Panc1 (cell line): Measurements from ENCODE around the gene OOSP3. TPM values are rescaled to one million over a fixed set of nuclear protein-coding genes. Genes with fewer than 3 reads are reported as not detected.

Experiments
- ATAC-seq: fragments of 200-7000 bp; cut with Tn5 transposase; 2 replicates; pipeline ENCODE4 v1.9.1; 2020; ENCODE audit warnings: mild to moderate bottlenecking, moderate library complexity
- Bru-seq: library from RNA; stranded (reverse); fragments of 400-500 nt; gene quantifications from one replicate; lab custom pipeline; 2021; lab: Mats Ljungman, UMichigan
- BruChase-seq, 2 experiments: library from RNA; stranded (reverse); fragments of 400-500 nt; gene quantifications; one replicate each; lab custom pipeline; 2021; lab: Mats Ljungman, UMichigan
- BruUV-seq: library from RNA; stranded (reverse); fragments of 400-500 nt; replicated peaks from 2 replicates; lab custom pipeline; 2021; lab: Mats Ljungman, UMichigan
- CTCF ChIA-PET: fragments of 300-600 bp; sonication (Branson Sonifier 250); formaldehyde crosslinking; loops from one replicate; lab custom pipeline; 2022; ENCODE audit warnings: antibody characterized with exemption; lab: Charles Lee
- POLR2A ChIA-PET: fragments of 300-600 bp; sonication (Branson Sonifier 250); formaldehyde crosslinking; loops from one replicate; lab custom pipeline; 2022; ENCODE audit warnings: antibody characterized with exemption; lab: Charles Lee
- DNase-seq: peaks from one replicate; pipeline ENCODE4 v3.0.0-alpha.2; 2010; ENCODE audit warnings: low read depth, low spot score
- H3K27ac ChIP-seq: 2 replicates; pipeline ENCODE4 v1.5.1; 2011; ENCODE audit warnings: mild to moderate bottlenecking, low read length, inconsistent platforms
- H3K27me3 ChIP-seq: fragments of 200-500 bp; sonication (Bioruptor generic); 2 replicates; pipeline ENCODE4 v1.6.0; 2014; ENCODE audit warnings: low read length, inconsistent platforms; ENCODE audit not compliant: control insufficient read depth, insufficient read depth
- H3K36me3 ChIP-seq: fragments of 200-500 bp; sonication (Bioruptor generic); 2 replicates; pipeline ENCODE4 v1.5.1; 2014; ENCODE audit warnings: inconsistent platforms, mild to moderate bottlenecking, low read length, moderate library complexity; ENCODE audit not compliant: control insufficient read depth, insufficient read depth
- H3K4me1 ChIP-seq: 2 replicates; pipeline ENCODE4 v1.5.1; 2011; ENCODE audit warnings: inconsistent platforms, mild to moderate bottlenecking, low read length, moderate library complexity; ENCODE audit not compliant: control insufficient read depth, insufficient read depth
- H3K4me3 ChIP-seq, 2 experiments: 2 replicates each; pipeline ENCODE4 v1.5.1; 2011 to 2012; ENCODE audit warnings: low read depth in 2 of 2, low read length in 2 of 2, mild to moderate bottlenecking in 2 of 2, inconsistent platforms in 1 of 2, moderate library complexity in 1 of 2
- H3K9me3 ChIP-seq: fragments of 200-500 bp; sonication (Bioruptor generic); 2 replicates; pipeline ENCODE4 v1.5.1; 2014; ENCODE audit warnings: low read depth, mild to moderate bottlenecking, inconsistent platforms, low read length, moderate library complexity; ENCODE audit not compliant: control insufficient read depth, insufficient read depth
- CTCF ChIP-seq: fragments of 450-650 bp; IDR thresholded peaks from 2 replicates; pipeline ENCODE4 v1.5.1; 2017; ENCODE audit warnings: mild to moderate bottlenecking
- POLR2AphosphoS5 ChIP-seq: IDR thresholded peaks from 2 replicates; pipeline ENCODE4 v1.6.1; 2012; ENCODE audit warnings: mild to moderate bottlenecking, low read depth, low read length, moderate library complexity
- REST ChIP-seq, 2 experiments: IDR thresholded peaks; 2 replicates each; pipeline ENCODE4 v1.6.1; 2011 to 2012; ENCODE audit warnings: low read depth in 2 of 2, control low read depth in 1 of 2, low read length in 1 of 2, mild to moderate bottlenecking in 1 of 2, moderate library complexity in 1 of 2; ENCODE audit not compliant: insufficient read depth in 1 of 2
- SIN3A ChIP-seq: IDR thresholded peaks from 2 replicates; pipeline ENCODE4 v1.6.1; 2012; ENCODE audit warnings: low read depth, mild to moderate bottlenecking, low read length, moderate library complexity, borderline replicate concordance; ENCODE audit not compliant: insufficient read depth
- TCF7L2 ChIP-seq: IDR thresholded peaks from 2 replicates; pipeline ENCODE4 v1.6.1; 2011; ENCODE audit warnings: mild to moderate bottlenecking, low read depth, low read length, inconsistent platforms
- in situ Hi-C: cut with HindIII; loops from 2 replicates; pipeline ENCODE4 v1.10.0; 2016; ENCODE audit warnings: low sequenced_read_pairs, low pct_unique_long_range_greater_than_20kb
- intact Hi-C: fragments of 100-400 bp; cut with micrococcal nuclease; formaldehyde crosslinking; loops from one replicate; pipeline ENCODE4 v1.10.0; 2022; ENCODE audit not compliant: unreplicated experiment
- long read RNA-seq: library from polyadenylated mRNA; unstranded; transcript quantifications from one replicate; pipeline ENCODE4 v2.0.0, GENCODE V29; 2021; ENCODE audit not compliant: unreplicated experiment
- polyA plus RNA-seq: library from polyadenylated mRNA; unstranded; fragments of >200 nt; gene quantifications from one replicate; pipeline ENCODE4 v1.2.1, GENCODE V29; 2012; ENCODE audit warnings: missing spikeins; ENCODE audit not compliant: insufficient read length
- total RNA-seq: library from RNA; stranded (reverse); gene quantifications from one replicate; pipeline ENCODE4 v1.2.1, GENCODE V29; 2021; ENCODE audit not compliant: unreplicated experiment

The OOSP3 gene
- total RNA-seq (not detected), Bru-seq, nascent RNA (percentile 24 among the genes with signal in this experiment), BruChase-seq, experiment 1, labeled RNA remaining after a 2-hour chase (percentile 23 among the genes with signal in this experiment), BruChase-seq, experiment 2, labeled RNA remaining after a 6-hour chase (percentile 18 among the genes with signal in this experiment)
- polyA plus RNA-seq, result not detected
- long read RNA-seq, result 0 reads

GRCh38 chr11:59878575-59878974 lies at the start of gene OOSP3:
TSS of gene OOSP3 (plus strand) at chr11:59878782. CDS start at chr11:59878809, 27 bp downstream.
- Histone ChIP-seq H3K4me3 (no peak within 1 kb of the TSS), H3K27me3 (no peaks in the 10 kb centered on the region), H3K4me1 (no peaks in the 10 kb centered on the region), H3K9me3 (no peaks in the 10 kb centered on the region), H3K27ac (no peak within 1 kb of the TSS), H3K36me3 (no peaks in the 10 kb centered on the region)
- POLR2A ChIA-PET, result no interaction called here
- DNase-seq (no peak), ATAC-seq (no peak)
- CTCF ChIA-PET, result no interaction called here
- TF ChIP-seq REST (IDR thresholded peaks at IDR 0.05; ENCODE audit: insufficient read depth in 1 of 2, low read depth in 2 of 2, low read length in 1 of 2) (no peak), CTCF (no peak), SIN3A (no peak), POLR2AphosphoS5 (no peak), TCF7L2 (no peak)
- intact Hi-C loops, result no loop called here
- in situ Hi-C loops, result no loop called here
- no TSS peak for BruUV-seq

GRCh38 chr11:59829358-59829757 lies 49.2 kb upstream of the OOSP3 start:
- BruUV-seq, result no TSS peak
- no peaks in the 10 kb centered on the region for H3K4me1 ChIP-seq
- no peaks in the 10 kb centered on the region for H3K36me3 ChIP-seq
- POLR2A ChIA-PET, result no interaction called here
- CTCF ChIA-PET, result no interaction called here
- no peaks in the 10 kb centered on the region for H3K27me3 ChIP-seq
- in situ Hi-C loops (no loop called here), intact Hi-C loops (no loop called here)
- no peak overlapping the region for H3K27ac ChIP-seq
- no peak overlapping the region for H3K4me3 ChIP-seq
- DNase-seq, result no peak
- TF ChIP-seq POLR2AphosphoS5 (no peak), REST (IDR thresholded peaks at IDR 0.05; ENCODE audit: insufficient read depth in 1 of 2, low read depth in 2 of 2, low read length in 1 of 2) (no peak), CTCF (no peak), TCF7L2 (no peak), SIN3A (no peak)
- ATAC-seq, result no peak
- H3K9me3 ChIP-seq, result no peaks in the 10 kb centered on the region
